Fibroblast of the aortic adventitia (primary cell): Measurements from ENCODE around the gene DRGX. TPM values are rescaled to one million over a fixed set of nuclear protein-coding genes. Genes with fewer than 3 reads are reported as not detected.

ENCODE experiments used
- DNase-seq: peaks from one replicate; pipeline ENCODE4 v3.0.0-alpha.2; 2010; ENCODE audit warnings: low read depth
- H3K4me3 ChIP-seq: 2 replicates; pipeline ENCODE4 v1.5.1; 2011; ENCODE audit warnings: low read depth, mild to moderate bottlenecking, control low read depth, low read length, moderate library complexity
- CTCF ChIP-seq: IDR thresholded peaks from 2 replicates; pipeline ENCODE4 v1.5.1; 2011; ENCODE audit warnings: mild to moderate bottlenecking, low read length, control low read depth, inconsistent platforms; ENCODE audit not compliant: insufficient read depth
- total RNA-seq: library from RNA; depleted of rRNA; stranded (reverse); fragments of >200 nt; gene quantifications from 2 replicates; pipeline ENCODE4 v1.2.3, GENCODE V29; 2012; ENCODE audit warnings: low replicate concordance

The DRGX gene
- total RNA-seq, 1 donor: not detected

- no peak for DNase-seq
- TF ChIP-seq CTCF: no peak
Observed at GRCh38 chr10:49363309-49364031, 32.4 kb downstream of the DRGX start.

GRCh38 chr10:49362596-49363260, 33.2 kb downstream of the DRGX start:
- TF ChIP-seq CTCF: no peak
- no peak for DNase-seq
- no peak overlapping the region for H3K4me3 ChIP-seq

More at GRCh38 chr10:49363309-49364031, 32.4 kb downstream of the DRGX start:
- no peak overlapping the region for H3K4me3 ChIP-seq

- no peak overlapping the region for H3K4me3 ChIP-seq
- DNase-seq: no peak
- TF ChIP-seq CTCF: no peak
Observed at GRCh38 chr10:49361735-49362568, 33.9 kb downstream of the DRGX start.

- no peak for DNase-seq
- TF ChIP-seq CTCF: no peak
- no peak overlapping the region for H3K4me3 ChIP-seq
Observed at GRCh38 chr10:49361178-49361554, 34.7 kb downstream of the DRGX start.

- TF ChIP-seq CTCF: no peak
- no peak for DNase-seq
Observed at GRCh38 chr10:49360271-49361177, 35.4 kb downstream of the DRGX start.

More at GRCh38 chr10:49360271-49361177, 35.4 kb downstream of the DRGX start:
- no peak overlapping the region for H3K4me3 ChIP-seq
